HG03135 (cell line): ENCODE results near the gene WBP11.
A peak's percentile ranks its signal among the peaks of the same experiment; 100 is the strongest.

Experiments used
- ATAC-seq: cut with Tn5 transposase; IDR thresholded peaks from one replicate; pipeline ENCODE4 v1.9.1; 2021; ENCODE audit warnings: mild to moderate bottlenecking, moderate library complexity; ENCODE audit not compliant: unreplicated experiment

Gene WBP11

DNA sequence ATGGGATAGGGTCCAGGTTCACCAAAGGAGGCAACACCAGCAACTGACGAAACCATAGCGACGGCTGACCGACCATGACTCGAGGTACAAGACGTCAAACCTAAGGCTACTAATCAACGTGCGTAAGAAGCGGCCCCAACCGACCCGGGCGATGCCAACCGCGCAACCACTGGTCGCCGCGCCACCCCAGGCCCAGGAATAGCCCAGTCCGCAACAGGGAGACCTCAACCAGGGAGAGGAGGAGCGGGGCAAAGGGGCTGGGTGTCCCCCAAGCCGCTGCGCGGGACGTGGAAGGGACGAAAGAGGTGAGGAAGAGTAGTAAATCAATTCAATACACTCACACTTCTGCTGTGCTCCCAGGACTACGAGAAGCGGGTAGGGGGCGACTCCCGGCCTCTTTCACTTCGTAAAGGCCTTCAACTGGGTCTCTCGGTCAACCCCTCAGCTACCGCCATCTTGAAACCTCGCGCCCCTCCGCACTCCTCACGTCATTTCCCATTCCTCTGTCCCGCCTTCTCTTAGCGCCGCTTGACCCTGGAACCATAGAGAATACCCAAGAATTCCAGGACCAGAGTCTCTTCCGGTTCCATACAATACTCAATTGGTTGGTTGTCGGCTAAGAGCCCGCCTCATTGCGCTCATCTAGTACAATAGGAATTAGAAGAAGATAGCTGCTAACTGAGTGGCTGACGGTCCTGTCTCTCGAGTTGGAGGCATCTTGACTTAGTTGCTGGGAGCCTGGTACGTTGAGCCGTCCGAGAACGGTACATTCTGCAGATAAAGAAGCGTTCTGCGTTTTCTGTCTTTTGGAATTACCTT, at the start of gene WBP11, which contains the start of gene C12orf60:
WBP11 (minus strand) TSS at position 468 of the 819 bp plus-strand sequence. CDS start 2,095 bp downstream, outside the sequence.
C12orf60 (plus strand) TSS at position 660 of the 819 bp plus-strand sequence. CDS start 19,266 bp downstream, outside the sequence.
- peak; percentile 100 for ATAC-seq

DNA sequence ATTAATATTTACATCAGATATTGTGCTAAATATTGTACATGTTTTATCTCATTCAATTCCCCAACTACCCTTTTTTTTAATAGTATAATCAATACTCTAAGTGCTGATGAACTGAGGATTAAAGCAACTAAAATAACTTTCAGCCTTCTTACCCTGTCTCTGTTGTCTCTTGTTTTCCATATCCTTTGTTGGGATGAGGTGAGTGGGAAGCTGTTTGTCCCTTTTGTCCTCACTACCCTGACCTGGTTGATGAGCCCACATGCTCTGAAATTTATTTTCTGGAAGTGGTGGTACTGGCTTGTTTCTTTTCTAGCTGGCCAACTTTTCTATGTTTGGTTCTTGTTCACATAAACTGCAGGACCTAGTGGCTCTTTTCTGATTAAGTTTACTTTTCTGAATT, 49.6 kb upstream of the WBP11 start:
- ATAC-seq: no peak

DNA sequence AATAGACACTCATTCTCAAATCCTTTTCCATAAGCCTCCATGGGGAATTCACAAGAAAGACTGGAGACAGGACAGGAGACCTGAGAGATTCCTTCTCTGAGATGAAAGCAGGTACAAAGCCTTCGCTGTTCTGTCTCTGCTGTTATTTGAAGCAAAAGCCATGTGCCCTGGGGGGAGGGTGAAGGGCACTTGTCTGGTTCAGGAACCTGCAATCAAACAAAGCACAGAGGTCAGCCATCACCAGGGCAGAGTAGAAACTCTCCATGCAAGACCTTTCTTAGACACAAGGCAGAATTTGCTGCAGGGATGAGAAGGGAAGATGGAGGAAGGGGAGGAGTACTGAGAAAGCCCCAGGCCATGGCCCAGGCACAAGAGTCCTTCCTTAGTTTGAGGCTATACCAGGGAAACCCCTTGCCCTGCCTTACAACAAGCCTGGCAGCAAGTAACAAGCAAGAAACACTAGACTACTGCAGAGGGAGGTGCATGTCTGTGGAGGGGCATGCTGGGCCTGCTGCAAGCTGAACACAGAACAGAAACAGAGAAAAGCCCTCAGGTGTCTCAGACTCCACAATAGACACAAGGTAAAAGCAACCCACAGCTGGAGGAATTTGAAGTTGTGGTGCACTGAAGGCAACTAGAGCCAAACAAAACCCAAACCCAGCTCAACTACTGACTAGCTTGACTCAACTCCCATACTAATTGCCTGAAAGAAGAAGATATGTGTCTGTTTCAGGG, 47.8 kb upstream of the WBP11 start:
- ATAC-seq: peak; percentile 54

DNA sequence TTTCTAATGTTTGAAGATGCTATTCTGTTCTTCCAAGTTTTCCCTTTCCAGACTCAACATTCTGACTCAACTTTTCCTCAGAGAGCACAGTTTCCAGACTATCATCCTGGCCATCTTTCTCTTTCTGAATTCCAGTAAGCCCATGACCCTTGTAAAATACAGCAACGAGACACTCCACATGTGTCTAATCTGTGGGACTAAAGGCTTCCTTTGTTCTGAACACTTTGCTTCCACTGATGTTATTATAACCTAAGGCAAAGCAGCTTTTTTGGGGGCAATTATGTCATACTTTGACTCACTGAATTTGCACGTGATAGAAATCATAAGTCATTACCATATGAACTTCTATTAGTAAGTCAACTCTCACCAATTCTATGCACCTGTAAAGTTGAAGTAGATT, 46.4 kb upstream of the WBP11 start:
- ATAC-seq: no peak

DNA sequence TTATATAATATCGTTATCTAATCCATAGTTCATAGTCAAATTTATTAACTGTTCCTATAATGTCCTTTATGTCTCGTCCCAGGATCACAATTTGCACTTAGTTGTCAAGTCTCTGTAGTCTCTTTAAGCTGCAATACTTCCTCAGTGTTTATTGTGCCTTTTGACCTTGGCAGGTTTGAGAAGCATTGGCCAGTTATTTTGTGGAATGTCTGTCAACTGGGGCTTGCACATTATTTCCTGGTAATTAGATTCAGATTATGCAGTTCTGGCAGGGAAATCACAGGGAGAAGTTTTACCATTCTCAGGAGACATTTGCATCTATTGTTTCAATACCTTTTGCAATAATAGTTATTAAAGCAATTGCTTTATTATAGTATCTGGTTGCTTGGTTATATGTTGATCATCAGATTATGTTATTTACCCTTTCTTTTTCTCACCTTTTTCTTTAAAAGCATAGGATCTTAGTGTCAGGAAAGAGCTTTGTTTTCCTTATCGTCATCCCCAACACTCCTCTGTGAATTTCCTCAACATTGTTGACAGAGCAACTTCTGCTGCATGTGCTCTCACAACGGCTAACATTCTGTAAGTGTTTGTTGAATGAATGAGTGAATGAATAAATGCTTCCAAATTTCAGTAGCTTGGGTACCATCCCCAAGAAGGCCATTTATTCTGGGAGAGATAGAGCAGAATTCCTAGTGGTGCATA, 43.8 kb upstream of the WBP11 start:
- ATAC-seq: no peak

DNA sequence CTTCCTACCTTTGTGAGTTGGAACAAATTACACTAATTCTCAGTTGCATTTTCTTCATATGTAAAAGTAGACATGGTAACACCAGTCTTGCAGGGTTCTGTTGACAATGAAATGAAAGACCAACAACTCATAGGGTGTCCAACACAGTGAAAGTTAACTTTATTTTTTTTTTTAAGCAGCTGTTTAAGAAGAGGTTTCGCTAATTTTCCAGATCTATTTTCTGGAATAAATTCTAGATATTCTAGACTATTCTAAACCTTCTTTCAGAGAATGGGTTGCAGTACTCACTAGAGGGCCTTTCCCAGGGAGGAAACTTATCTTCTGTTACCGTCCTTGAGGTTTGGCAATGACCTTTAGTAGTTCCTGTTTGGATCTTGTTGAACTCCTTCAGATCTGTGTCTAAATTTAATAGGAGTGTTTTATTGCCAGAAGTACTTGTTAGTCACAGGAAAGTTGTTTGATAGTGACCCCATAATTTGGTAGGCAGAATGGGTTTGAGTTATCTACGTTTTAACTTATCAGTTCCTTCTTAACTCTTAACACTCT, 42.8 kb upstream of the WBP11 start:
- ATAC-seq: no peak

DNA sequence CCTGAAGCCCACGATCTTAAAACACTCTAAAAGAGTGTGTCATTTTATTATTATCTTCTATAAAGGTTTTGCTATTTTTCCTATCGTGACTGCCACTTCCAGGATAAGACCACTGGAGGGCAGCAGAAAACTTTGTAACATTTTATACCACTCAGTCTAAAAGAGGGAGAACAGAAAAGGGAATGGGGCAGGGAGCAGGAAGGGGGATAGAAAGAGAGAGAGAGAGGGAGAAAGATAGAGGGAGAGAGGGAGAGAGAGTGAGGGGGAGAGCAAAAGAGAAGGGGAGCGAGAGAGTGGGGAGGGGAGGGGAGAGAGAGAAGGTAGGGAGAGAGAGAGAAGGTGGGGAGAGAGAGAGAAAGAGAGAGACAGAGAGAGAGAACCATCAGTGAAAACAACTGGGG, 42.1 kb upstream of the WBP11 start:
- no peak for ATAC-seq

DNA sequence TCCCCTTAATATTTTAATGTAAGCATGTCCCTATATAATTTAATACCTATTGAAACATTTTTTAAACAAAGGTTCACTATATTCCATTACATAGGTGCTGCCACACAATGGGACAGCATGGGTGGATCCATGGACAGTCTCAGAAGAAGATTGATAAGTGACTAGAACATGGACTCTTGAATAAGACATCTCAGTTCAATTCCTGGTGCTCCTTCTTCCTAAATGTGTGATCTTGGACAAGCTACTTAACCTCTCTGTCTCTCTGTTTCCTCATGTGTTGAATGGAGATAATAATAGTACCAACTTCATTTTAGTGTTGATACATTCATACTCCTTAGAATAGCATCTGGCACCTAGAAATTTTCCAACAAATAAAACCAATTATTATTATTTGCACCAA, 41.1 kb upstream of the WBP11 start:
- no peak for ATAC-seq

DNA sequence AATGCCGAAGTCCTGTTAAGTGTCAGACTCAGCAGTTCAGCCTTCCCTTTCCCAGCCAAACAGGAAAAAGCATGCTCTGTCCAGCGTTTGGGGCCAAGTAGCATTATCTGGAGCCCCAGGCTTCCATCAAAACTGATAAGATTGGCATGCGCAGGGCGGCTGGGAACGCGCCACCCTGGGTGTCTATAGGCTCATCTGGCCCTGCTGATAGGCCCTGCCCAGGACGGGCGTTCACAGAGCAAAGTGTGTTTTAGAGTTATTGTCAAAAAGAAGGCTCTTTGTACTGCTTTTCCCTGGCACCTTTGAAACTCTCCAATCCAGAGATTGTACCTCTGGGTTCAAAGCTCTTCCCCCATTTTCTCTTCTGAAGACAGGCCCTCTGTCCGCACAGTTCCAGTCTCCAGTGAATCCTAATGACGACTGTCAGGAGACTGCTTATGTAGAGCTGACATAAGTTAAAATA, 40.2 kb upstream of the WBP11 start, which contains the start of gene ART4:
ART4 (minus strand) TSS at position 102 of the 463 bp plus-strand sequence. CDS start 413 bp downstream, outside the sequence.
- ATAC-seq: no peak

DNA sequence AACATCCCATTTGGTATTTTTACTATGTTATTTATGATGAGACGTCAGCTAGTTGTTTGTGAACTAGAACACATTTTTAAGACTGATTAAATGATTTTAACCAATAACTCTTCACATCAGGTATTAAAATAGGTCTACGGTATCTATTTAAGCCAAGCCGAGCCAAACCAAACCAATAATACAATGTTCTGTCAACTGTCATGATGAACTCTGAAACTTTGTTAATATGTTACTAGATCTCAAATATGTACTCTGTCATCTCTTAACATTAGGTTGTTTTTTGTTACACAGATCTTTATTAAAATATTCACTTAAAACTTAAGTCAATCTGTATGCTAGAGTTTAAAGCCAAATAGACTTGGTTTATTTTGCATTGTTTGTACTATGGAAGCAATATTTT, 39.0 kb upstream of the WBP11 start:
- no peak for ATAC-seq

DNA sequence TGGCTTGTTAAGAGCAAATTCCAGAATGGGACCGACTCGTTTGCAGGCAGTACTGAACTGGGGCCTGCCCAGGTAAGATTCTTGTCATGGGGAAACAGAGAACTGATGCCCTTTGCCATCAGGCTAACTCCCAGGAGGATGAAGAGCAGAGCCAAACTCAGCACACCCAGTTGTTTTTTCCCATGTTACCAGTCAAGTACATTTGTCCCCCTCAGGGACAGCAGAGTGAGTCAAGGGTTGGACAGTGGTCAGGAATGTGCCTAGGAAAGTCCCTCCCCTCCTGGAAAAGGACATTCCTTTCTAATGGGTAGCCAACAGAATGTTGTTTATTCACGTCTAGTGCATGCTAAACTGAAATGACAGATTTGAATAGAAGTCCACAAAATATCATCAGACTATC, 38.5 kb upstream of the WBP11 start:
- ATAC-seq: no peak

DNA sequence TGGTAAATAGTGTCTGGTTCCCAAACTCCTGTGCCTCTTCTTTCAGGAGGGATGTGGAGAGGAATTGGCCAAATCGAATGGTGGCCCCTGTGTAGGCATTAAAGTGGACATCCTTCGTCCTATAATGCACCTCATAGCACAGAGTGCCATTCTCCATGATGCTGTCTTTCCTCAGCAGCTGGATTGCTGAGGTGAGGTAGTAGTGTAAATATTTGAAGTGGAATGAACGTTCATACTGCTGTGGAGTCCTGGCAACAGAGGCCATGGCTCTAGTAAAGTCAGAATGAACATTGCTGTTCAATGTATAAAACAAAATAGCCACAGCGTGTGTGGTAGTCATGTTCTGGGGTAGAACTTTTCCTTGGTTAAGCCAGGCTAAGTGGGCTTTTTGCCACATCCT, 37.3 kb upstream of the WBP11 start:
- ATAC-seq: no peak

DNA sequence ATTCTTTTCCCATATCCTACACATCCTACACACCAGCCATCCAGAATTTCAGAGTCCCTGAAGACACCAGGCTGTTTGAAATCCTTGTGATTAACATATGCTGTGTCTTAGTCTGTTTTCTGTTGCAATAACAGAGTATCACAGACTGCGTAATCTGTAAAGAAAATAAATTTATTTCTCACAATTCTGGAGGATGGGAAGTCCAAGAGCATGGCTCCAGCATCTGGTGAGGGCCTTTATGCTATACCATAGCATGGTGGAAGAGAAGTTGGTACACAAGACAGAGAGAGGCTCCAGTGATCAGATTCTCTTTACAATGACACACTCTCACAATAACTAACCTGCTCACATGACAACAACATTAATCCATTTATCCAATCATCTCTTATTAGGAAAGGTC, 36.0 kb upstream of the WBP11 start:
- ATAC-seq: no peak

DNA sequence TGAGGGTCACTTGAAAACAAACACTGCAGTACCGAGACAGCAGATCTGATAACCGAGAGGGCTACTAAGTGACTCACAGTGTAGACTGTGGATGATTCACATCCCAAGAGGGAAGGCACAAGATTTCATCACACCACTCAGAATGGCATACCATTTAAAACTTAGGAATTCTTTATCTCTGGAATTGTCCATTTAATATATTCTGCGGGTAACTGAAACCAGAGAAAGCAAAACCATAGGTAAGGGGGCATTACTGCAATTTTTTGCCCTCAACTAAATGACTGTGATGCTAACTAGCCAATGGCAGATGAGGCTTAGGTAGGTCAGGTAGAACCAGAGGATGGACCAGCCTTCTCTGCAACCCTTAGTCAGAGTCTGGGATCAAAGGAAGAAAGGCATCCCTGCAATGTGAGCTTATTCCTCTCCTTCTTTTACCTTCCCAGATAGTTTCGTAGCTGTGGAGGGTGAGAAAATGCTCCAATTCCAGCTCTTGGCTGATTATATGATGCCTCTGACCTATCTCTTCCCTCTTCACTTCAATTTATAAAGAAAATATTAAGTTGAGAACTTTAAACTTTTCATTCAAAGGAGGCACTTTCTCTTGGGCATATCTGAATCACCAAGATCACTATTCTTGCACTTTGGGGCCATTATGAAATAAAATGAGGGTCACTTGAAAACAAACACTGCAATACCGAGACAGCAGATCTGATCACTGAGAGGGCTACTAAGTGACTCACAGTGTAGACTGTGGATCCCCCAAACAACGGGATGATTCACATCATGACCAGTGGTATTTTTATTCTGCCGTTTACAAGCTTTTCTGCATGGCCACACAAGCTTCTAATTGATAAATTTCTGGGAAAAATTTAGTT, 33.3 kb upstream of the WBP11 start:
- ATAC-seq: no peak

DNA sequence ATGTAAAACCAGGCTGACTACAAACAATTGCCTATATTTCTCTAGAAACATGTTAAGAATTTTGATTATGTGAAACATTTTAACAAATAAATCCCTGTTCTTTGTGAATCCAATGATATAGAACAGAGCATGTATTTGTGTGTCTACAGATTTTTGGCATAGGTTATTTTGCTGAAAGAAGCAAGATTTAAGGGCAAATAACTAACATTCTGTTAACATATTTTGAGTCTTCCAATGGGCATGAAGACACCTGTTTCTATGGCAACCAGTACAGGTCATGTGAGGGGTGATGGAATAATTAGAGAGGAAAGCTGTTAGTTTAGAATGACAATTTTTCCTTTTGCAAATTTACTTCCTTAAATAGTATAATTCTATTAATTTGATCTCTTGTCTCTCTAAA, 31.2 kb upstream of the WBP11 start:
- ATAC-seq: no peak

DNA sequence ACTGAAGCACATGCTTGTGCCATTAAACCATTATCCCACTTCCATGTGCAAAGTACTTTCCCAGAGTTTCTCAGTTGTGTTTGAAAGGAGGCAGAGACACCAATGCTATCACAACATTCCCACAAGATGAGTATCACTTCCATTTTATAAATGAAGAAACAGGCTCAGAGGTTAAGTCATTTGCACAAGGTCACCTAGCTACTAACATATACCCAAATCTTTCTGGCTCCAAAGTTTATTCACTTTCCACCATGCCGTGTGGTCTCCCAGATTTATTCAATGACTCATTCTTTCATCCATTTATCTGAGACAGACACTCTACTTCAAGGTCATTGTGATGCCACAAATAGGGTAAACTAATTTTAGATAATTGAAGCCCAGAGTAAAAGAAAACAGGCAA, 30.7 kb upstream of the WBP11 start:
- no peak for ATAC-seq

DNA sequence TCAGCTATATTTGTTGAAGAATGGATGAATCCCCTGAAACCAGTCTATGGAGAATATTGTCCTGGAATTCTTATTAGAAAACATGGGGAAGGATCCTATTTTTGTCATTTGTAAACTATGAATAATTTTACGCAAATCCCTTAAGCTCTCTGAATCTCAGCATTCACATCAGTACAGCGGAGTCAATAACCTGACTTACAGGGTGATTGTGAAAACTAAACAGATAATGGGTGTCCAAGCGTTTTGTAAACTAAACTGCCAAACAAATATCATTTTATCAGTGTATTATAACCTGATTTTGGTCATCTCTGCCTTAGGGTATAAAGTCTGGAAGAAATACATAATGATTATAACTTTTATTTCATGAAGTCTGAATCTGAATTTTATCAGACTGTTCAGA, 30.1 kb upstream of the WBP11 start:
- no peak for ATAC-seq

DNA sequence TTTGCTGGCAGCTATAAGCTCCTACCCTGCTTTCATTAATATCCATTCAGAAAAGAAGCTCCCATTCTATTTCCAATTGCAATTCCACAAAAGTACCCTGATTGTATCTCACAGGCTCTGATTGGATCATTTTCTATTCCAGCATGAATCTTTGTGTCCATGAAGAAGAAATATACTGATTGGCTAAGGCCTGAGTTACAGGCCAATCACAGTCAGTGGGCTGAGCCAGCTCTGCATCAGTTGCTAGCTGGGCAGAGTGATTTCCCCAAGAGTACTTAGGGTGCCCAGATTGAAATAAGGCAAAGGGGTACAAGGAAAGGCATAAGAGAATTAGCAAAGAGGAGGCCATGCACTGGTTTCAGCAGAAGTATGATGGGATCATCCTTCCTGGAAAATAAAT, 25.6 kb upstream of the WBP11 start:
- ATAC-seq: peak; percentile 71

DNA sequence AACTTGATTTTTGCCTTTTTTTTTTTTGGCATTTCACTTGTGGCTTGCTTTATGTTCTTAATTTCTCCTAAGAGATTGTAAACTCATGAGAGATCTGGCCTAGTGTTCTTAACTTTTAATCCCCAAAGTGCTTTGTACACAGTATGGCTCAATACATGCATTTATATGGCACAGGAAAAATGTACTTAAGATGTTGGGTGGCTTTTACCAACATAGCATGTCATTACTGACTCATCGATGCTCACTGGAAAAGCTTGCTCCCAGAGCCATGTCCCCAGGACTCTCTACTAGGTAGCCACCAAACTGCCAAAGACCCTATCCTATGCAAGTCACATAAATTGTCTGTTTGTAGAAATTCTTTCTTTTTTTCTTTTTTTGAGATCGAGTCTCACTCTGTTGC, 23.8 kb upstream of the WBP11 start:
- no peak for ATAC-seq

DNA sequence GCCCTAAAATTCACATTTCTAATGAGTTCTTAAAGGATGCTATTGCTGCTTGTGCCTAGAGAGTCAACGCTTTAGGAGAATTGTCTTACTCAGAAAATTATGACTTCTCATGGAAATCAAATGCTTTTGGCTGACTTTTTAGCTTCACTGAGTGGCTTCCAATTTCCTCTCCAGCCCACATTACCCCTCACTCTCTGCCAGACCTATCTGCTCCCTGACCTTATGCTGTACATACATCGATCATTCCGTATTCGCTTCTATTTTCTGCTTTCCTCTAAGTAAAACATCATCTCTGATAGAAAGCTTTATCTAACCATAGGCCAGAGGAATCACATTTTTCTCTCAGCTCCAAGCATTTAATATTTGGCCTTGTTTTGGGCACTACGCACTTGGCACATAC, 23.2 kb upstream of the WBP11 start:
- ATAC-seq: no peak
